NCI-H1048 (cell line): ENCODE data around the gene MALAT1.

Experiments
- DNase-seq: peaks from one replicate; lab custom pipeline; 2025; lab: John Stamatoyannopoulos, UW

Gene MALAT1

DNA sequence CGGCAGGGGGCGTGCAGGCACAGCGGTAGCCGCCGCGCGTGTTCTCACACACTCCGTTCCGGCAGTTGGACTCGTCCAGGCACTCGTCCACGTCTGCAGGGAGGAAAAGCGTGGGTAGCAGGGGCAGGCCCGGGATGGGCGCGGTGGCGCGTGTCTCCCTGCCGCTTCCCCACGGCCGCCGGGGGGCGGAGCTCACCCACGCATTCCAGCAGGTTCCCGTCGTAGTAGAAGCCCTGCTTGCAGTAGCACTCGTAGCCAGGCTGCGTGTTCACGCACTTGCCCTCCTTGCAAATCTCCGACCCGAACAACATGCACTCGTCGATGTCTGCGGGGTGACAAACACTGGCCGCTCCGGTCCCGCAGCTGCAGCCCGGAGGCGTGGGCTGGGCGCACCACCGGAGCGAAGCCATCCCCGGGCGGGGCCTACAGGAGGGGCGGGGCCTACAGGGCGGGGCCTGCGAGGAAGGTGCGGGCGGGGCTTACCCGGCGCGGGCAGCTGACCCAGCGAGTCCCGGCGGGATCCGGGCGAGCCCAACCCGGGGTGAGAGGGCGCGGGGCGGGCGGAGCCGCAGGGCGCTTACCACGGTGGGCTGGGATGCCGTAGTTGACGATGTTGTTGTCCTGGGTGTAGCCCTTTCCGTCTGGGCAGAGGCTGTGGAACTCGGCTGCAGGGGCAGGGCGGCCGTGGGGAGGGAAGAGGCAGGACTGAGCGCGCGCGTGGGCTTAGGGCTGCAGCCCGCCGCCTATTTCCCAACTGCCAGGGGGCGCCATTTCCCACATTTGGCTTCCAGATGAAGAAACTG lies 41.6 kb downstream of the MALAT1 start:
- peak; percentile 59 for DNase-seq

DNA sequence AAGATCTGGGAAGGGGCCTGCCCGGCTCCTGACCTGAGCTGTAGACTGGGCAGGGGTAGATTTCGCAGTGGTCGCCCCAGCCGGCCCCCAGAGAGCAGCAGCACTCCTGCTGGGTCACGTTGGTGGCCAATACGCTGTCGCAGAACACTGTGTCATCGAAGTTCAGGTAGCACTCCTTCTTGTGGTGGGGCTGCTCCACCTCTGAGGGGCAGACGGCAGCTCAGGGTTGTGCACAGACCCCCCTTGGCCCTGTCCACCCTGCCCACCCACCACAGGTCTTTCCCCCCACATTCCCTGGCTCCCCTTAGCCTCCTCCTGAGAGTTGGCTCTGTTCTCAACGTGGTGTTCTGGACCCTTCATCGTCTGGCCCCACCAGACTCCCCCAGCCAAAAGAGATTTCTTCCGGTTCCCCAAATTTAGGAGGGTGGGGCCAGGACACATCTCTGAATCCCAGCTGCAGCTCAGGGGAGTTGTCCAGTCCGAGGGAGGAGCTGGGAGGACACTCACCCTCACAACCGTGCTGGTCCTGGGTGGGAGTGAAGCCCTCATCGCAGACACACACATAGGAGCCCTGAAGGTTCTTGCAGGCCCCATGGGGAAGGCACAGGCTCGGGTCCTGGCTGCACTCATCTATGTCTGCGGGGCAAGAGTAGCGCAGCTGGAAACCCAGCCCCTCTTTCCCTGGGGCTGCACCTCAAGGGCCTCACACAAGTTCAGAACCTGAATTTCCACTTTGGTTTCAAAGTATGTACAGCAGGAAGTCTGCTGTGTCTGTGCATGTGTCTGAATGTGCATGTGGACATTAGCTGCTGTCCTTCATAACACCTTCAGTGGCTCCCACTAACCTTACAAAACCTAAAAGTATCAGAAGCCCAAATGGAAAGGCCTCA lies 42.5 kb downstream of the MALAT1 start:
- DNase-seq: no peak

GRCh38 chr11:65542738-65543390 lies 44.0 kb downstream of the MALAT1 start:
- no peak for DNase-seq

DNA sequence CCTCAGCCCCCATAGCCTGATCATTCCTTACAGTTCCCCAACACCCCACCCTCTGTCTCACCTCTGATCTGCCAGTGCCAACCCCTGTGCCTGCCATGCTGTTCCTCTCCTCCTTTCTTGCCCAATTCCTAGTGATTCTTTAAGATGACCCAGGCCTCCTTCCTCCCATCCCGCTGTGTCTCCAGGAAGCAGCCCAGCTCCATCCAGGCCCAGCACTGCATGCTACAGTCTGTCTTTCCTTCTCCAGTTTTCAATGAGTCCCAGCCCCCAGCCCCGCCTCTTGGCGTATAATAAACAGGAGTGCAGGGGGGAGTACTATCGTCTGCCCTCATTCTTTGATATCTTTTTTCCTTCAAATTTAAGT lies 47.0 kb downstream of the MALAT1 start:
- DNase-seq: no peak

- peak; percentile 82 for DNase-seq
Observed at GRCh38 chr11:65546217-65546958, 47.5 kb downstream of the MALAT1 start.

DNA sequence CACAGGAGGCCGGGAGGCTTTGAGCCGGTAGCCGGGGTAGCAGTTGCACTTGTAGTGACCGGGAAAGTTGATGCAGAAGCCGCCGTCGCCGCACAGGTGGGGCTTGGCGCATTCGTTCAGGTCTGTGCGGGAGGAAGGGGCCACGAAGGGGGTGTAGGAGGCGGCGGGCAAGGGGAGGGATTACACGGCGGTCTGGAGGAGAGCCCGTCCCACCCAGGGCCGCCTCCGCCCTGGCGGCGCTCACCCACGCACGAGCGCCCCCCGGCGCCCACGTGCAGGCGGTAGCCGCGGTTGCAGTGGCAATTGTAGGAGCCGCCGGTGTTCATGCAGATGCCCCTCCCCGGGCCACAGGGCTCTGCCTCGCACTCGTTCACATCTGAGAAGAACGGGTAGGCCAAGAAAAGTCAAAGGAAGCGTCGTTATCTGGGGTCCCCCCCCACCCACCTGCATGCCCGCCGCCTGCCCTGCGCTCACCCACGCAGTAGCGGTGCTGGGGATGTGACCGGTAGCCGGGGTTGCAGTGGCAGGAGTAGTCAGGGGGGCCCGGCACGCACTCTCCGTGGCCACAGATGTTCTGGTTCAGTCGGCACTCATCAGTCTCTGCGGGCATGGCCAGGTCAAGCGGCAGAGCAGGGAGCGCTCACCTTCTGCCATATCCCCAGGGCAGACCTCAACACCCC lies 48.7 kb downstream of the MALAT1 start:
- DNase-seq: no peak

GRCh38 chr11:65548395-65548794 lies 49.5 kb downstream of the MALAT1 start:
- no peak for DNase-seq

GRCh38 chr11:65549096-65549495 lies 50.3 kb downstream of the MALAT1 start:
- no peak for DNase-seq

- DNase-seq: no peak
Observed at GRCh38 chr11:65551572-65552387, 52.9 kb downstream of the MALAT1 start.

DNA sequence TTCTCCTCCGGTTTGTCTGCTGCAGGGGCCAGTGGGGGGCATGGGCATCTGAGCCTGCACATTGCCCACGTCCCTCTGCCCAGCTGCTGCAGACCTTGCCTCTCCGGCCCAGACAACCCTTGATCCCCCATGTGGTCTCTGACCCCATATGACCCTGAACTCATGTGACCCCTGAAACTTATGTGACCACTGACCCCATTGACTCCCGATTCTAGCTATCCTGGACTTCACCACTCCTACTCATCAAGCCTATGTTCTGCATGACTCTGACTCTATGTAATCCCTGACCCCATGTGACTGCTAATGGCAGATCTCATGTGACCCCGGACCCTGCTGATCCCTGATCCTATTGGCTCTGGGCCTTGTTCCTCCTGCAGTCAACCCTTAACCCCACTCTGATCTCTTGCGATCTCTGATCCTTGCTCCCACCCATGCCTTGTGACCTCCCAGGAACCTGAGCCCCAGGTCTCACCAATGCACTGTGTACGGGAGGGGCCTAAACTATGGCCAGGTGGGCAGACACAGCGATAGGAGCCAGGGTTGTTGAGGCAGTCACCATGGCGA lies 53.6 kb downstream of the MALAT1 start:
- no peak for DNase-seq

DNA sequence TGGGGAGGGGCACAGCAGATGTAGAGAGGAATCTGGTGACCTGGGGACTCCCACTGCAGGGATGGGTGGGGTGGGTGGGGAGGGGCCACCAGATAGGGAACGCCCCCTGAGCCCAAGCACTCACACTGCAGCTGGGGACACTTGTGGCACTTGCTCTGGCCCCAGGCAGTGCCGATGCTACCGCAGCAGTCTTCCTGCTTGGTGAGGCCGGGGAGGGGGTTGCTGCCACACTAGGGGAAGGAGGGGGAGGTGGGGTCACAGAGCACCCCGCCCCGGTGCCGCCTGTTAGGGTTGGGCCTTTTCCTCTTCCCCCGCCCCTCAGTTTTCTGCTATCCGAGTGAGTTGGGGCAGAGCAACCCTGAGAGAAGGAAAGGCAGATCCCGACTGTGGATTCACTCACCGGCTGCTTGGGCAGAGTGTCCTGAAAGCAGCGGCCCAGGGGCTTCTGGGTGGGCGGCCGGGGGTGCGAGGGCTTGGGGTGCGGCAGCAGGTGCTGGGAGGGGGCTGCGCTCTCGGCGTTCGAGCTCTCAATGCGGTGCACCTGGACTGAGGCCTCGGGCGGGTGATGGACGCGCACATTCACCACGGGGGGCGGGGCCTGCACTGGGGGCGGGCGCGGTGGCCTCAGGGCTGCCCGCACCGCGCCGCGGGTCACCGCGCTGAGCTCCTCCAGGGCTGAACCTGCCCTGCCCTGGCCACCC lies 54.6 kb downstream of the MALAT1 start:
- DNase-seq: no peak

DNA sequence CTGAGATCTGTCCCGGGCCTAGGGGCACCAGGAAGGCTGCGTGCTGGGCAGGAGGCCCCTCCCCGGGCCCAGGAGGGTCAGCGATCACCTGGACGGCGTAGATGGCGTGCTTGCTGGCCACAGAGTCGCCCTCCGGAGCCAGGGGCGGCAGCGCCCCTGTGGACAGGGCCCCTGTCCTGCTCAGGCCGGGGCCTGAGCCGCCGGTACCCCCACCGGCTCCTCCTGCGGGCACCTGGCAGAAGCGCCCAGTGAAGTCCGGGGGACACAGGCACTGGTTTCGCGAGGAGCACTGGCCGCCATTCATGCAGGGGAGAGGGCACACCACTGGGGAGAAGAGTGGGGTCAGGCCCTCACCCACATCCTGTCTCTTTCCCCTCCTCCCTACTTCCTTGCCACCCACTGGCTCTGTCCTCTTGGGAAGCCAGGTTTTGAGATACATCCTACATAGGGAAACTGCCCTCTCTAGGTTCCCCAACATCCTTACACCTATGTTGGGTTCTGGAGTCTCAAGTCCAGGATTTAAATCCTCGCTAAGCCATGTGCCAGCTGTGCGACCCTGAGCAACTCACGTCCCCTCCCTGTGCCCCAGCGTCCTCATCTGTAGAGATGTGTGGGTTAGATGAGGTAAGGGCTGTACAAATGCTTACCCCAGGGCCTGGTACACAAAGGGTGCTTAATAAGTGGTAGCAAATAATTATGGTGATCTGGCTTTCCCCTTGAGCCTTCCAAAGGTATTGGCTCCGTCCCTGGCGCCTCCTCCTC lies 55.4 kb downstream of the MALAT1 start:
- DNase-seq: no peak

DNA sequence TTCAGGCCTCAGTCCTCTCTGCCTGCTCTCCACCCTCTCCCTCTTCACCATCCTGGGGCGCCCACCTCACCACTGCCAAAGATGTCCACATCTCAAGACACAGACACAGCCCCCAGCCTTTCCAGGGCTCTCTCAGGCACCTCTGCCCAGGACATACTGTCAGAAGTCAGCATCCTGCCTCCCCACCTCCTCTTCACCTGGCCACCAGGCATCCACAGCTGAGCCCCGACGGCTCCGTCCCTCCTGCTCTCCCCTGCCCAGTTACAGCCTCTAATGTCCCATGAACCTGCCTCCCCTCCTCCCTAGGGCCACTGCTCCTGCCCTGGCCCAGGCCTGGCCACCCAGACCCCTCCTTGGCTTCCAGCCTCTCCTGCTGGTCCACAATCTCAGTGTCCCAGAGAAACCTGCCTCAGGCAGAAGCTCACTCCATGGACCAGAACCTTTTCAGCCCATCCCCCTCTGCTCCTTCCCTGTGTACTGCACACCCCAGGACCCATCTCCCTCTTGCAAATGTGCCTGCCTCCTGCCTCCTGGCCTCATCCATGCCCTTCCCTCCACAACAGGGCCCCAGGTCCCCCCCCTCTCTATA lies 56.1 kb downstream of the MALAT1 start:
- DNase-seq: no peak

DNA sequence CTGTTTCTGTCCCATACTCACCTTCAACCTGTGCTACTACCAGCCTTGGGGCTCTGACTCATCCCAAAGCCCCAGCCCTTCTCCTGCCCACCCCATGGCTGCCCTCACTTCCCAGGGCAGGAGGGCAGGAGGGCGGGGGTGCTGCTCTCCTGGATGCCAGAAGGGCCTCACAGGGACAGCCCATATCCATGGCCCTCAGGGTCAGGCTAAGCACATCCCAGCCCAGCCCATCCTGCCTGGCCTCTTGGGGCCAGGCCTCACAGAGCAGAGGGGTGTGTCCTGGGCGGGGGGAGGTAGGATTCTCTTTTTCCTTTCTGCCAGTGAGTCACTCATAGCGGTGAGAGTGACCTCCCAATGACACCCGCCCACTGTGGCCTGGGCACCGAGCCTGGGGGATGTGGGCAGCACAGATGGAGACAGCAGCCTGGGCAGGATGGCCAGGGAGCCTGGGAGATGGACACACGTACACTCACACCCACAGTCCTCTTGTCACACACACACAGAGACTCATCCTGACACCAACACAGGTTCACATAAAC lies 56.9 kb downstream of the MALAT1 start:
- no peak for DNase-seq
